ES-I3 (cell line): ENCODE measurements around the gene THSD1.
"Not testable (repeated sequence)": the region's sequence is repeated elsewhere in the genome, so short reads cannot be mapped to it uniquely, and the experiment has no call there.

Experiments used
- H3K36me3 ChIP-seq: 2 replicates; pipeline ENCODE4 v1.6.1; 2013; ENCODE audit warnings: mild to moderate bottlenecking, low read length, control low read depth, moderate library complexity; ENCODE audit not compliant: insufficient read depth
- H3K4me1 ChIP-seq: 2 replicates; pipeline ENCODE4 v1.6.1; 2013; ENCODE audit warnings: mild to moderate bottlenecking, control low read depth, low read length; ENCODE audit not compliant: insufficient read depth
- H3K9ac ChIP-seq: 2 replicates; pipeline ENCODE4 v1.6.1; 2013; ENCODE audit warnings: low read depth, mild to moderate bottlenecking, low read length, moderate library complexity
- H3K9me3 ChIP-seq: 2 replicates; pipeline ENCODE4 v1.6.1; 2013; ENCODE audit warnings: mild to moderate bottlenecking, low read length, moderate library complexity; ENCODE audit not compliant: control insufficient read depth, insufficient read depth

The THSD1 gene

GRCh38 chr13:52356327-52356726 is 49.6 kb downstream of the THSD1 start:
- Histone ChIP-seq H3K4me1 (no peaks in the 10 kb centered on the region), H3K36me3 (no peaks in the 10 kb centered on the region), H3K9ac (no peak overlapping the region; the same call in 1 of the 2 replicates), H3K9me3 (no peaks in the 10 kb centered on the region)

GRCh38 chr13:52353193-52353592 is 52.8 kb downstream of the THSD1 start:
- Histone ChIP-seq H3K36me3 (no peaks in the 10 kb centered on the region), H3K9me3 (no peaks in the 10 kb centered on the region), H3K4me1 (no peaks in the 10 kb centered on the region), H3K9ac (no peak overlapping the region)

DNA sequence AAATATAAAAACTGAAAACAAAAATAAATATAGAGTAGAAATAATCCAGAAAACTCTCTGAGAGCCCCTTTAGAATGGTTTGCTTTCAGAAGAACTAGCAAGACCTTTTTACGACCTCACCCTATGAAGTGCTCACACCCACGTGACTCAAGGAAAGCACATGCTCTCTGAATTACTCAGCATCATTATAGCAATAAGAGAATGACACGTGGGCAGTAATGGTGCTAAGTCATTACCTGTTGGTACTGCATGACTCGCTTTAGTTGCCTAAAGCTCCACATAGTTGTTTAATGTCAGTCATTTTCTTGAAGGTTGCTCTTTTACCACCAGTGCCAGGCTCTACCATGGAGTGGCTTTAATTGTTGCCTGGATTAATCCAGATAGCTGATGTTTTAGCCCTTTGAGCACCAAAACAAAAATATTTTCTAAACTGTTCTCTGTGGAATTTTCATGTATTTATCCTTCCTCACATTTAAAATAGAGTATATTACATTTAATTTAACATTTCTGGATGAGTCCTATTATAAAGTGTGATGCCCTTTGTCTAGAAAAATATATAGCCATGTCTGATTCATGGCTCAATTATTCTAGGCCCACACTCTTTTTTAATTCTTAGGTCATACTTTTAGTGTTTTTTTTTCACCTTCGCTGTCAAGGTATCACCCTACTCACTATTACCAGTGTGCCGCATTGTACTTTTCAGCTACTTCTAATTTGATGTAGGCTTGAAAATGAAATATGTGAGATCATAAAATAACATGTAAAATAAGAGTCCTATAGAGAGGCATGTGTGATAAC is 56.8 kb downstream of the THSD1 start:
- H3K9me3 ChIP-seq: no peaks in the 10 kb centered on the region
- no peaks in the 10 kb centered on the region for H3K4me1 ChIP-seq
- no peak overlapping the region for H3K9ac ChIP-seq
- no peaks in the 10 kb centered on the region for H3K36me3 ChIP-seq

DNA sequence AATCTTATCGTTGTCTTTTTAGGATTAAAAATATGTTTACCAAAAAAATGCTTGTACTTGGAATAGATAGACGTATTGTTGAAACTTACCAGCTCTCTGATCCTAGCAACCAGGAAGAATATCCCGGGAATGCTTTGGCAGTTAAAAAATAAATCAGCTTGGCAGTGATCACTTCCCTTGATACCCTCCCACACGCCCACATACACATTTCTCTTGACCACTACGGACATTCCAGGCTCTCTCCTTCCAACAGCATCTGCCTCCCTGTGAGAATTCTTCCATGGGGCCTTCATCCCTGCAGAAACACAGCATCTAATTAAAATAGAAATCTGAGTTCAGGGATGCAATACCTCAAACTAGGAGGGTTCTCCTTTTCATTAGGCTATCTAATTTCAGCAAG is 57.9 kb downstream of the THSD1 start:
- H3K9me3 ChIP-seq: no peaks in the 10 kb centered on the region
- no peaks in the 10 kb centered on the region for H3K36me3 ChIP-seq
- H3K4me1 ChIP-seq: no peaks in the 10 kb centered on the region
- no peak overlapping the region for H3K9ac ChIP-seq

GRCh38 chr13:52345631-52346251 is 60.2 kb downstream of the THSD1 start:
- no peaks in the 10 kb centered on the region for H3K36me3 ChIP-seq
- no peaks in the 10 kb centered on the region for H3K4me1 ChIP-seq
- H3K9ac ChIP-seq: no peak overlapping the region
- H3K9me3 ChIP-seq: no peaks in the 10 kb centered on the region

GRCh38 chr13:52345048-52345447 is 60.9 kb downstream of the THSD1 start:
- H3K9me3 ChIP-seq: no peaks in the 10 kb centered on the region
- H3K4me1 ChIP-seq: no peaks in the 10 kb centered on the region
- no peaks in the 10 kb centered on the region for H3K36me3 ChIP-seq
- H3K9ac ChIP-seq: no peak overlapping the region

DNA sequence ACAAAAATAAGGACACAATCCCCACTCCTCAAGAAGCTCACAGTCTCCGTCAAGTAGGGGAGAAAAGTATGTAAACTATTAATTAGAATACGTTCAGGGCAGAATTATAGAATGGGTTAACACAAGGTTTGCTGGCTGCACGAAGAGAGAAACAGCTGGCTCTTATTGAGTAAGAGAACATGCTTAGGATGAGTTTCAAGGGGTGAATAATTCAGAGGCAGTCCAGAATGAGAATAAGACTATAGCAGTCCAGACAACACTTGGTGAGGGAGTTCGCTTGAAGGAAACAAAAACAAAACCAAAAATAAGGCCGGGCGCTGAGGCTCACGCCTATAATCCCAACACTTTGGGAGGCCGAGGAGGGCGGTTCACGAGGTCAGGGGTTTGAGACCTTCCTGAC is 61.9 kb downstream of the THSD1 start:
- H3K4me1 ChIP-seq: no peaks in the 10 kb centered on the region
- H3K9me3 ChIP-seq: no peaks in the 10 kb centered on the region
- H3K9ac ChIP-seq: no peak overlapping the region
- H3K36me3 ChIP-seq: no peaks in the 10 kb centered on the region

- H3K9me3 ChIP-seq, H3K4me1 ChIP-seq, H3K36me3 ChIP-seq, H3K9ac ChIP-seq: not testable (repeated sequence)
Observed at GRCh38 chr13:52342203-52342602, 63.8 kb downstream of the THSD1 start.

- not testable (repeated sequence) for H3K9ac ChIP-seq, H3K36me3 ChIP-seq, H3K9me3 ChIP-seq, H3K4me1 ChIP-seq
Observed at GRCh38 chr13:52337828-52338455, 68.0 kb downstream of the THSD1 start.

GRCh38 chr13:52334107-52334506 is 71.9 kb downstream of the THSD1 start:
- not testable (repeated sequence) for H3K4me1 ChIP-seq

DNA sequence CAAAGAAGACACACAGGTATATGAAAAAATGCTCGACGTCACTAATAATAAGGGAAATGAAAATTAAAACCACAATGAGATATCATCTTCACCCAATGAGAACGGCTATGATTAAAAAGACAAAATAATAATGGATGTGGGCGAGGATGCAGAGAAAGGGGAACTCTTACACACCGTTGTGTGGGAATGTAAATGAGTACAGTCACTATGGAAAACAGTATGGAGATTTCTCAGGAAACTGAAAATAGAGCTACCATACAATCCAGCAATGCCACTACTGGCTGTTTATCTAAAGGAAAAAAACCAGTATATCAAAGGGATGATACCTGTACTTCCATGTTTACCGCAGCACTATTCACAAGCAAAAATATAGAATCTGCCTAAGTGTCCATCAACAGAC is 74.1 kb downstream of the THSD1 start:
- H3K36me3 ChIP-seq, H3K9ac ChIP-seq, H3K4me1 ChIP-seq, H3K9me3 ChIP-seq: not testable (repeated sequence)

More at GRCh38 chr13:52334107-52334506, 71.9 kb downstream of the THSD1 start:
- H3K36me3 ChIP-seq, H3K9me3 ChIP-seq, H3K9ac ChIP-seq: not testable (repeated sequence)
